ENCODE data around the gene RFX3. TPM values are rescaled to one million over a fixed set of nuclear protein-coding genes. Genes with fewer than 3 reads are reported as not detected.

RFX3 gene
- total RNA-seq, 2 experiments from 2014 or later: 22.9 to 24.8 TPM

DNA sequence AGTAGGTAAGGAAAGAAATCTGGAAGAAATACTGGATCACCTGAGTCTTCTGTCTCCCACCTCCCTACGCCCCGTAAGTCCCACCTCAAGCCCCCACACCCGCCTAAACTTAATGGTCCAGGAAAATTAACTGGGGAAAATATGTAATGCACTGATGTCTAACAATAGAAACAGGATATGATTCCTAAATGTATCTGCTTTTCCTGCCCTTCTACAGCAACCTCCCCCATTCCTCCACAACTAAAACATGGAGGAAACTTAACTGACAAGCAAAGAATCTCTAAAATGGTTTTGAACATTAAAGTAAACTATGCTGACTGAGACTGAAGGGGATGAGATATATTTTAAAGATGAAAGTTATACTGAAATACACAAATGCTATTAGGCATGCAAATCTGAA lies 10.4 kb downstream of the RFX3 start:
- H3K27ac Mint-ChIP-seq: no peak overlapping the region
- Histone ChIP-seq H3K36me3 (ENCODE audit: insufficient read depth, low read length) (no peaks in the 10 kb centered on the region), H3K4me3 (ENCODE audit: low read length) (no peak overlapping the region), H3K4me1 (ENCODE audit: insufficient read depth, low read length) (peaks cover 3% of the 10 kb centered on the region), H3K27me3 (ENCODE audit: control insufficient read depth in 1 of 2, insufficient read depth in 2 of 2, low read length in 2 of 2) (no peaks in the 10 kb centered on the region), H3K27ac (ENCODE audit: low read depth in 1 of 2, low read length in 2 of 2) (no peak overlapping the region), H3K9me3 (ENCODE audit: control insufficient read depth in 1 of 2, insufficient read depth in 1 of 2, low read length in 2 of 2) (no peaks in the 10 kb centered on the region)
- no peak for DNase-seq
- TF ChIP-seq, protein P1, sequence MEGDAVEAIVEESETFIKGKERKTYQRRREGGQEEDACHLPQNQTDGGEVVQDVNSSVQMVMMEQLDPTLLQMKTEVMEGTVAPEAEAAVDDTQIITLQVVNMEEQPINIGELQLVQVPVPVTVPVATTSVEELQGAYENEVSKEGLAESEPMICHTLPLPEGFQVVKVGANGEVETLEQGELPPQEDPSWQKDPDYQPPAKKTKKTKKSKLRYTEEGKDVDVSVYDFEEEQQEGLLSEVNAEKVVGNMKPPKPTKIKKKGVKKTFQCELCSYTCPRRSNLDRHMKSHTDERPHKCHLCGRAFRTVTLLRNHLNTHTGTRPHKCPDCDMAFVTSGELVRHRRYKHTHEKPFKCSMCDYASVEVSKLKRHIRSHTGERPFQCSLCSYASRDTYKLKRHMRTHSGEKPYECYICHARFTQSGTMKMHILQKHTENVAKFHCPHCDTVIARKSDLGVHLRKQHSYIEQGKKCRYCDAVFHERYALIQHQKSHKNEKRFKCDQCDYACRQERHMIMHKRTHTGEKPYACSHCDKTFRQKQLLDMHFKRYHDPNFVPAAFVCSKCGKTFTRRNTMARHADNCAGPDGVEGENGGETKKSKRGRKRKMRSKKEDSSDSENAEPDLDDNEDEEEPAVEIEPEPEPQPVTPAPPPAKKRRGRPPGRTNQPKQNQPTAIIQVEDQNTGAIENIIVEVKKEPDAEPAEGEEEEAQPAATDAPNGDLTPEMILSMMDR (IDR thresholded peaks at IDR 0.05): no peak
- no peaks in the 10 kb centered on the region for H3K27me3 Mint-ChIP-seq
- intact Hi-C loops (cut with DNase I, micrococcal nuclease): loop anchor here in 1 of 2 experiments (10.0 kb wide), 1 partner anchor 1469 kb away; the partner anchor contains the start of gene JAK2
- no peaks in the 10 kb centered on the region for H3K36me3 Mint-ChIP-seq (ENCODE audit: low read depth)
- no peak overlapping the region for H3K4me3 Mint-ChIP-seq
- H3K4me1 Mint-ChIP-seq (ENCODE audit: low read depth): peaks cover 48% of the 10 kb centered on the region
- CTCF ChIA-PET: interaction anchor here (0.7 kb wide), 1 partner anchor 150 kb away, joined by 3 read pairs; no protein-coding TSS in a partner anchor
- no peaks in the 10 kb centered on the region for H3K9me3 Mint-ChIP-seq
- no peak for ATAC-seq (ENCODE audit: poor library complexity)
- POLR2A ChIA-PET: interaction anchor here (0.9 kb wide), 1 partner anchor 11 kb away, joined by 3 read pairs; no protein-coding TSS in a partner anchor

DNA sequence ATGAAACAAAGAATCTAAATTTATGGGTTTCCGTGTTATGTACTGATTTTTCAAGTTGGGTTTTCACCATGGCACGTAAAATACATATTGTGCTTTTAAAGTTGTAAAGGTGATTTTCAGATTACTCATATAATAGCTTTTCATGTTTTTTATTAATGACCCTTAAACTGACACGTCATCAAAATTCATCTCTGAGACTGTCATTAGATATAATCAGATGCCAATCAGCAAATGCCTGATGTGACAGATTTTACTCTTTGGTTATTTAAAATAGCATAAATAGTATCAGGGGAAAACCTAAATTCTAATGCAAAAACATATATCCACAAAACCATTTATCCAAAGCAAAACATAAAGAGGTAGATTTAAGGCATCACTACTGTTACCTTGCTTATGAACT lies 11.0 kb downstream of the RFX3 start:
- no peak overlapping the region for H3K4me3 Mint-ChIP-seq
- H3K36me3 Mint-ChIP-seq (ENCODE audit: low read depth): no peaks in the 10 kb centered on the region
- ATAC-seq (ENCODE audit: poor library complexity) (no peak), DNase-seq (no peak)
- intact Hi-C loops (cut with DNase I, micrococcal nuclease): loop anchor here in 1 of 2 experiments (10.0 kb wide), 1 partner anchor 1470 kb away; the partner anchor contains the start of gene JAK2
- TF ChIP-seq, protein P1 (IDR thresholded peaks at IDR 0.05): no peak
- H3K9me3 Mint-ChIP-seq: no peaks in the 10 kb centered on the region
- Histone ChIP-seq H3K4me1 (ENCODE audit: insufficient read depth, low read length) (peaks cover 3% of the 10 kb centered on the region), H3K27ac (ENCODE audit: low read depth in 1 of 2, low read length in 2 of 2) (no peak overlapping the region), H3K4me3 (ENCODE audit: low read length) (no peak overlapping the region), H3K9me3 (ENCODE audit: control insufficient read depth in 1 of 2, insufficient read depth in 1 of 2, low read length in 2 of 2) (no peaks in the 10 kb centered on the region), H3K27me3 (ENCODE audit: control insufficient read depth in 1 of 2, insufficient read depth in 2 of 2, low read length in 2 of 2) (no peaks in the 10 kb centered on the region), H3K36me3 (ENCODE audit: insufficient read depth, low read length) (no peaks in the 10 kb centered on the region)
- H3K4me1 Mint-ChIP-seq (ENCODE audit: low read depth): peaks cover 50% of the 10 kb centered on the region
- ChIA-PET CTCF (no interaction called here), POLR2A (no interaction called here)
- no peak overlapping the region for H3K27ac Mint-ChIP-seq
- no peaks in the 10 kb centered on the region for H3K27me3 Mint-ChIP-seq

DNA sequence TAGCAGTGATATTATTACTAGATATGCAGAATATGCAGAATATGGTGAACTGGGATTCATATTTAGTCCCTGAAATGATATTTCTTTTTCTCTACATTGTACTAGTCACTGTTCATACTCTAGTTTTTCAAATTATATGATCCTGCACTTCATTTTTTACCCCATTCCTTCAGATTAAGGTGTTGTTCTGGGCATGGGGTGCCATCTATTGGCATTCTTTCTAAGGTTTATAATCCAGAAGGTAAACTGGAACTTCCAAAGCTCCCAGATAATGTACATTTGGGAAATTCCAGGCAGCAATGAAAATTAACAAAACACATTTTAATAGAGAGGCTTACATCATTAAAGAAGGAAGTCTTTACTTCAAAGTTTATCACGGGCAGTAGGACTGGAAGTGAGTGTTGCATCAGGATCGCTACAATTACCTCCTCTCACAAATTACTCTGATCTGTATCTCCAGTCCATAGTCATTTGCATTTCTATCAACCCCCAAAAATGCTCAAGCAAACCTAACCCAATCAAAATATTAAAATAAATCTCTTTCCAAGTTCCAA lies 12.5 kb downstream of the RFX3 start:
- Mint-ChIP-seq H3K9me3 (no peaks in the 10 kb centered on the region), H3K27me3 (no peaks in the 10 kb centered on the region), H3K36me3 (ENCODE audit: low read depth) (no peaks in the 10 kb centered on the region), H3K4me1 (ENCODE audit: low read depth) (peaks cover 59% of the 10 kb centered on the region), H3K27ac (no peak overlapping the region), H3K4me3 (no peak overlapping the region)
- ChIA-PET CTCF (interaction anchor here (2.0 kb wide), 1 partner anchor 14 kb away, joined by 5 read pairs; no protein-coding TSS in a partner anchor), POLR2A (interaction anchor here (0.7 kb wide), 1 partner anchor 13 kb away, joined by 3 read pairs; no protein-coding TSS in a partner anchor)
- Histone ChIP-seq H3K36me3 (ENCODE audit: insufficient read depth, low read length) (no peaks in the 10 kb centered on the region), H3K27ac (ENCODE audit: low read depth in 1 of 2, low read length in 2 of 2) (no peak overlapping the region), H3K27me3 (ENCODE audit: control insufficient read depth in 1 of 2, insufficient read depth in 2 of 2, low read length in 2 of 2) (no peaks in the 10 kb centered on the region), H3K4me1 (ENCODE audit: insufficient read depth, low read length) (peaks cover 3% of the 10 kb centered on the region), H3K9me3 (ENCODE audit: control insufficient read depth in 1 of 2, insufficient read depth in 1 of 2, low read length in 2 of 2) (no peaks in the 10 kb centered on the region), H3K4me3 (ENCODE audit: low read length) (no peak overlapping the region)
- intact Hi-C loops (cut with DNase I, micrococcal nuclease): loop anchor here in 1 of 2 experiments (10.0 kb wide), 1 partner anchor 1471 kb away; the partner anchor contains the start of gene JAK2
- DNase-seq (no peak), ATAC-seq (ENCODE audit: poor library complexity) (no peak)
- TF ChIP-seq, protein P1 (IDR thresholded peaks at IDR 0.05): no peak
